ENCODE measurements around the gene SMIM44.

Gene SMIM44

DNA sequence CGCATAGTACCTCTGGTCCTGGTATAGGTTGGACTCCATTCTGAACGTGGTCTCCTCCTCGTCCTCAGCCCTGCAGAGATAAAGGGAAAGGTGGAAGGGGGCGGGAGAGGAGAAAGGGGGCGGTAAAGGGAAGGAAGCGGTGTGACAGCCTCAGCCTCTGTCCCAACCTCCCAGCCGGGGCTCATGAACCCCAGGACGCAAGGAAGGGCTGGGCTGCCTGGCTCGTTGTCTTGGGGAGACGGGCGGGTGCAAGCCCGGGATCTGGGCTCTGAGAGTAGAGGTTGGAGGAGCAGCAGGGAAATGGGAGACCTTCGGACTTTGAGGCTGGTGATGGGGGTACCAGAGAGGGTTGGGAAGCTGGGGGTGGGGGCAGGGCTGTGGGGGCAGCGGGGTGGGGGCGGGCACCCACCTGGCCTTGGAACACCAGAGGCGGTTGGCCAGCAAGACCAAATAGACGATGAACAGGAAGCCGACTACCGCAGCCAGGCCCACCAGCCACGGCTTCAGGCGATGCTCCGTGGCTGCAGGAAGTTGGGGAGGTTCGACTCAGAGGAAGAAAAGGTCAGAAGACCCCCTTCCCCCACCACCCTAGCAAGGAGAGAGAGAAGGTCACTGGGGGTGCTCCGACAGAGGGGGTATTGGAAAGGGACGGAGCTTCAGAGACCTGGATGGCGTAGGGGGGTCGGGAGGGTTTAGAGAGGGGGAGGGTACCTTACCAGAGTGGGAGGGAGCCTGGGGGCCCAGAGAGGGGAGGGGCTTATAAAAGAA, 4.6 kb downstream of the SMIM44 start:
- Histone ChIP-seq H3K4me1 (ENCODE audit: control insufficient read depth in 5 of 5, insufficient read depth in 5 of 5, low read length in 5 of 5) (peaks cover 0 to 2% (median 0%) of the 10 kb centered on the region in 5 donors), H3K27ac (ENCODE audit: low read depth, low read length) (no peak overlapping the region), H3K36me3 (ENCODE audit: control insufficient read depth in 5 of 5, insufficient read depth in 5 of 5, low read length in 5 of 5) (no peaks in the 10 kb centered on the region), H3K9me3 (ENCODE audit: control insufficient read depth in 5 of 5, low read length in 5 of 5) (peaks cover 0 to 2% (median 0%) of the 10 kb centered on the region in 5 donors), H3K9ac (ENCODE audit: low read length in 5 of 5) (no peak overlapping the region), H3K27me3 (ENCODE audit: control insufficient read depth in 5 of 5, insufficient read depth in 4 of 5, low read length in 5 of 5) (peaks cover 20 to 44% (median 34%) of the 10 kb centered on the region in 5 donors), H3K4me3 (ENCODE audit: low read depth in 1 of 5, low read length in 5 of 5) (no peak overlapping the region)

- Histone ChIP-seq H3K4me1 (ENCODE audit: control insufficient read depth in 5 of 5, insufficient read depth in 5 of 5, low read length in 5 of 5) (peaks cover 0 to 2% (median 0%) of the 10 kb centered on the region in 5 donors), H3K27ac (ENCODE audit: low read depth, low read length) (no peak overlapping the region), H3K9me3 (ENCODE audit: control insufficient read depth in 5 of 5, low read length in 5 of 5) (peaks cover 0 to 2% (median 0%) of the 10 kb centered on the region in 5 donors), H3K9ac (ENCODE audit: low read length in 5 of 5) (no peak overlapping the region), H3K36me3 (ENCODE audit: control insufficient read depth in 5 of 5, insufficient read depth in 5 of 5, low read length in 5 of 5) (no peaks in the 10 kb centered on the region), H3K4me3 (ENCODE audit: low read depth in 1 of 5, low read length in 5 of 5) (no peak overlapping the region), H3K27me3 (ENCODE audit: control insufficient read depth in 5 of 5, insufficient read depth in 4 of 5, low read length in 5 of 5) (peaks cover 15 to 40% (median 29%) of the 10 kb centered on the region in 5 donors)
Measured at GRCh38 chr19:3477951-3478350, 5.3 kb downstream of the SMIM44 start.

- Histone ChIP-seq H3K4me1 (ENCODE audit: control insufficient read depth in 5 of 5, insufficient read depth in 5 of 5, low read length in 5 of 5) (peaks cover 0 to 2% (median 0%) of the 10 kb centered on the region in 5 donors), H3K27ac (ENCODE audit: low read depth, low read length) (no peak overlapping the region), H3K27me3 (ENCODE audit: control insufficient read depth in 5 of 5, insufficient read depth in 4 of 5, low read length in 5 of 5) (peaks cover 14 to 37% (median 27%) of the 10 kb centered on the region in 5 donors), H3K9ac (ENCODE audit: low read length in 5 of 5) (no peak overlapping the region), H3K4me3 (ENCODE audit: low read depth in 1 of 5, low read length in 5 of 5) (no peak overlapping the region), H3K36me3 (ENCODE audit: control insufficient read depth in 5 of 5, insufficient read depth in 5 of 5, low read length in 5 of 5) (no peaks in the 10 kb centered on the region), H3K9me3 (ENCODE audit: control insufficient read depth in 5 of 5, low read length in 5 of 5) (peaks cover 0 to 2% (median 0%) of the 10 kb centered on the region in 5 donors)
Measured at GRCh38 chr19:3477506-3477905, 5.7 kb downstream of the SMIM44 start.

DNA sequence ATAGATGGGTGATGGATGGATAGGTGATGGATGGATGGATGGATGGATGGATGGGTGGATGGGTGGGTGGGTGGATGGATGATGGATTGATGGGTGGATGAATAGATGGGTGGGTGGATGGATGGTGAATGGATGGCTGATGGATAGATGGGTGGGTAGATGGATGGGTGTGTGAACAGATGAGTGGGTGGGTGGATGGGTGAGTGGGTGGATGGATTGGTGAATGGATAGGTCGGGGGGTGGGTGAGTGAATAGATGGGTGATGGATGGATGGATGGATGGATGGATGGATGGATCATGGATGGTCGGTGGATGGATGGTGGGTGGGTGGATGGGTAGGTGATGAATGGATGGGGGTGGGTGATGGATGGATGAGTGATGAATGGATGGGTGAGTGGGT, 6.4 kb downstream of the SMIM44 start:
- H3K27ac ChIP-seq (ENCODE audit: low read depth, low read length), result no peak overlapping the region
- H3K36me3 ChIP-seq (ENCODE audit: control insufficient read depth in 5 of 5, insufficient read depth in 5 of 5, low read length in 5 of 5), result no peaks in the 10 kb centered on the region
- no peak overlapping the region for H3K4me3 ChIP-seq (ENCODE audit: low read depth in 1 of 5, low read length in 5 of 5)
- H3K9me3 ChIP-seq (ENCODE audit: control insufficient read depth in 5 of 5, low read length in 5 of 5), result peaks cover 0 to 2% (median 0%) of the 10 kb centered on the region in 5 donors
- H3K9ac ChIP-seq (ENCODE audit: low read length in 5 of 5), result no peak overlapping the region
- peaks cover 13 to 30% (median 23%) of the 10 kb centered on the region in 5 donors for H3K27me3 ChIP-seq (ENCODE audit: control insufficient read depth in 5 of 5, insufficient read depth in 4 of 5, low read length in 5 of 5)
- H3K4me1 ChIP-seq (ENCODE audit: control insufficient read depth in 5 of 5, insufficient read depth in 5 of 5, low read length in 5 of 5), result peaks cover 0 to 6% (median 5%) of the 10 kb centered on the region in 5 donors

- no peak overlapping the region for H3K4me3 ChIP-seq (ENCODE audit: low read depth in 1 of 5, low read length in 5 of 5)
- H3K36me3 ChIP-seq (ENCODE audit: control insufficient read depth in 5 of 5, insufficient read depth in 5 of 5, low read length in 5 of 5), result no peaks in the 10 kb centered on the region
- no peak overlapping the region for H3K9ac ChIP-seq (ENCODE audit: low read length in 5 of 5)
- H3K9me3 ChIP-seq (ENCODE audit: control insufficient read depth in 5 of 5, low read length in 5 of 5), result peaks cover 0 to 2% (median 0%) of the 10 kb centered on the region in 5 donors
- no peak overlapping the region for H3K27ac ChIP-seq (ENCODE audit: low read depth, low read length)
- H3K27me3 ChIP-seq (ENCODE audit: control insufficient read depth in 5 of 5, insufficient read depth in 4 of 5, low read length in 5 of 5), result peaks cover 0 to 17% (median 9%) of the 10 kb centered on the region in 5 donors
- peaks cover 0 to 6% (median 5%) of the 10 kb centered on the region in 5 donors for H3K4me1 ChIP-seq (ENCODE audit: control insufficient read depth in 5 of 5, insufficient read depth in 5 of 5, low read length in 5 of 5)
Measured at GRCh38 chr19:3475449-3475848, 7.8 kb downstream of the SMIM44 start.

DNA sequence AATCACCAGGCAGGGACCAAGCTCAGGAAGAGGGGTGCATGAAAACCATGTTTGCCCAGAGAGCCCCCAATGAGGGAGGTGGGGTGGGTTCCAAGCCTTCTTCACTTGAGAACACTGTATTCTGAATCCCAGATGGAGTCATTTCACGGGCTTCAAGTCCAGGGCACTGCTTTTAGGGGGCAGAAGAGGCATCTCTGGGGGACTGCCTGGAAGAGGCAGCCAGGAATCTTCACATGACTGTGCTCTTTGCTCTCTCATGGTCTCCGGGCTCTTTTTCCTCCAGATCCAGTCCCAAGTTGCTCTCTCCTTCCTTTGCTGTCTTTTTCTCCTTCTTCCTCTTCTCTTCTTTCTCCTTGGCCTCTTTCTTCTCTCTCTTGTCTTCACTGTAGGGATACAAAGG, 8.6 kb downstream of the SMIM44 start:
- Histone ChIP-seq H3K4me1 (ENCODE audit: control insufficient read depth in 5 of 5, insufficient read depth in 5 of 5, low read length in 5 of 5) (peaks cover 0 to 6% (median 5%) of the 10 kb centered on the region in 5 donors), H3K9me3 (ENCODE audit: control insufficient read depth in 5 of 5, low read length in 5 of 5) (peaks cover 0 to 2% (median 0%) of the 10 kb centered on the region in 5 donors), H3K27ac (ENCODE audit: low read depth, low read length) (no peak overlapping the region), H3K27me3 (ENCODE audit: control insufficient read depth in 5 of 5, insufficient read depth in 4 of 5, low read length in 5 of 5) (peaks cover 0 to 14% (median 8%) of the 10 kb centered on the region in 5 donors), H3K4me3 (ENCODE audit: low read depth in 1 of 5, low read length in 5 of 5) (no peak overlapping the region), H3K9ac (ENCODE audit: low read length in 5 of 5) (no peak overlapping the region), H3K36me3 (ENCODE audit: control insufficient read depth in 5 of 5, insufficient read depth in 5 of 5, low read length in 5 of 5) (no peaks in the 10 kb centered on the region)

DNA sequence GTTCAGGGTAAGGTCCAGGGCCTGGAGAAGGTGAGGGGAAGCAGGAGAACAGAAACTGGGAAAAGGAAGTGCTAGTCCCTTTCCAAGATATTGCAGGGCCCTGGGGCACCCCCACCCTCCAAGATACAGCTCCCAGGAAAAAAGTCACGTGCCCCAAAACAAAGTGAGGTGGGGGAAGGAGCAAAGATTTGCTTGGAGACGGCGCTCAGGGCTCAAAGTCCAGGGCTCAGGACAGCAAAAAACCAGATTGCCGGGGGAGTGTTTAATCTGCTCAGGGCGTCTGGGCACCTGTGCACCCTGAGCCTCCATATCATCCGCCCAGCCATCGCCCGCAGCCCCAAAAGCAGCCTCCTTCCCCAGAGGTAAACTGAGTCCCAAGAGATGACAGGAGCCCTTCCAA, 9.2 kb downstream of the SMIM44 start:
- Histone ChIP-seq H3K27me3 (ENCODE audit: control insufficient read depth in 5 of 5, insufficient read depth in 4 of 5, low read length in 5 of 5) (peaks cover 0 to 12% (median 8%) of the 10 kb centered on the region in 5 donors), H3K27ac (ENCODE audit: low read depth, low read length) (no peak overlapping the region), H3K4me1 (ENCODE audit: control insufficient read depth in 5 of 5, insufficient read depth in 5 of 5, low read length in 5 of 5) (peaks cover 0 to 10% (median 6%) of the 10 kb centered on the region in 5 donors), H3K36me3 (ENCODE audit: control insufficient read depth in 5 of 5, insufficient read depth in 5 of 5, low read length in 5 of 5) (no peaks in the 10 kb centered on the region), H3K9ac (ENCODE audit: low read length in 5 of 5) (no peak overlapping the region), H3K4me3 (ENCODE audit: low read depth in 1 of 5, low read length in 5 of 5) (no peak overlapping the region), H3K9me3 (ENCODE audit: control insufficient read depth in 5 of 5, low read length in 5 of 5) (peaks cover 0 to 2% (median 0%) of the 10 kb centered on the region in 5 donors)

DNA sequence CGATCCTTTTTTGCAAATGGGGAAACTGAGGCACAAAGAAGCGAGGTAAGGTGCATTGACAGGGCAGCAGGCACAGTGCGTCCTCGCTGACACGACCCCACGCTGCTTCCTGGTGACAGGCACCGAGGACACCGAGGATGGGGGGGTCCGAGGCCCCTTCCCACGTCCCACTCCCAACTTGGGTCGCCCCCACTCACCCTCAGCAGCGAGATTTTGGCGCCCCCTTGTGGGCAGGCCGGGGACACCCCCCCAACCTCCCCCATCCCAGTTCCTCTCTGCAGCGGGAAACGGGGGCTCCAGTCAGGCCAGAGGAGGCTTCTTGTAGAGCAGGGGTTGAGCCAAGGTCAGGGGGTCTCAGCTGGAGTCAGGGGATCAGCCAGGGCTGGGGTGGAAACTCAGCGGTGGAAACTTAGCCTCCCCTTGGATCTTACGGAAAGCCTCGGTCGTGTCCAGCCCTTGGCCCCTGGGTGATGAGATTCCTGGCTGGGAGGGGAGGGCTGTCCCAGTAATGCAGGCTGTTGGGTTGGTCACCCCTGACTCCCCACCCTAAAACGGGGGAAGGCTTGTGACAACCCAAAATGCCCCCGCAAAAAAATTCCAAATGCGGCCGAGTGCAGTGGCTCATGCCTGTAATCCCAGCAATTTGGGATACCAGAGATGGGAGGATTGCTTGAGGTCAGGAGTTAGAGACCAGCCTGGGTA, 11.1 kb downstream of the SMIM44 start:
- H3K4me1 ChIP-seq (ENCODE audit: control insufficient read depth in 5 of 5, insufficient read depth in 5 of 5, low read length in 5 of 5), result peaks cover 0 to 16% (median 11%) of the 10 kb centered on the region in 5 donors
- peaks cover 0 to 6% (median 5%) of the 10 kb centered on the region in 5 donors for H3K27me3 ChIP-seq (ENCODE audit: control insufficient read depth in 5 of 5, insufficient read depth in 4 of 5, low read length in 5 of 5)
- no peak overlapping the region for H3K27ac ChIP-seq (ENCODE audit: low read depth, low read length)
- peaks cover 0 to 2% (median 0%) of the 10 kb centered on the region in 5 donors for H3K36me3 ChIP-seq (ENCODE audit: control insufficient read depth in 5 of 5, insufficient read depth in 5 of 5, low read length in 5 of 5)
- peaks cover 0 to 2% (median 0%) of the 10 kb centered on the region in 5 donors for H3K9me3 ChIP-seq (ENCODE audit: control insufficient read depth in 5 of 5, low read length in 5 of 5)
- no peak overlapping the region for H3K4me3 ChIP-seq (ENCODE audit: low read depth in 1 of 5, low read length in 5 of 5)
- H3K9ac ChIP-seq (ENCODE audit: low read length in 5 of 5), result no peak overlapping the region

- H3K9ac ChIP-seq (ENCODE audit: low read length in 5 of 5), result no peak overlapping the region
- no peak overlapping the region for H3K4me3 ChIP-seq (ENCODE audit: low read depth in 1 of 5, low read length in 5 of 5)
- no peaks in the 10 kb centered on the region for H3K27me3 ChIP-seq (ENCODE audit: control insufficient read depth in 5 of 5, insufficient read depth in 4 of 5, low read length in 5 of 5)
- H3K4me1 ChIP-seq (ENCODE audit: control insufficient read depth in 5 of 5, insufficient read depth in 5 of 5, low read length in 5 of 5), result peaks cover 0 to 31% (median 23%) of the 10 kb centered on the region in 5 donors
- peaks cover 0 to 2% (median 0%) of the 10 kb centered on the region in 5 donors for H3K36me3 ChIP-seq (ENCODE audit: control insufficient read depth in 5 of 5, insufficient read depth in 5 of 5, low read length in 5 of 5)
- H3K9me3 ChIP-seq (ENCODE audit: control insufficient read depth in 5 of 5, low read length in 5 of 5), result no peaks in the 10 kb centered on the region
- no peak overlapping the region for H3K27ac ChIP-seq (ENCODE audit: low read depth, low read length)
Measured at GRCh38 chr19:3470500-3471128, 12.6 kb downstream of the SMIM44 start.

Data from subcutaneous abdominal adipose tissue (tissue), 5 donors.